Umbilical cord (tissue), 2 donors: ENCODE data around the gene GATAD2B. TPM values are rescaled to one million over a fixed set of nuclear protein-coding genes. Genes with fewer than 3 reads are reported as not detected.
A peak's percentile ranks its signal among the peaks of the same experiment; 100 is the strongest.
"Not testable (repeated sequence)": the region's sequence is repeated elsewhere in the genome, so short reads cannot be mapped to it uniquely, and the experiment has no call there.

Experiments used
- DNase-seq: peaks from one replicate; pipeline ENCODE4 v3.0.0-alpha.2; 2015; ENCODE audit warnings: low spot score
- total RNA-seq: library from RNA; depleted of rRNA; stranded (reverse); fragments of >200 nt; gene quantifications from one replicate; pipeline ENCODE4 v1.2.3, GENCODE V29; 2014; ENCODE audit warnings: low replicate concordance; ENCODE audit not compliant: insufficient read depth

The GATAD2B gene
- total RNA-seq, 1 donor from 2014 or later = 12.8 TPM

DNA sequence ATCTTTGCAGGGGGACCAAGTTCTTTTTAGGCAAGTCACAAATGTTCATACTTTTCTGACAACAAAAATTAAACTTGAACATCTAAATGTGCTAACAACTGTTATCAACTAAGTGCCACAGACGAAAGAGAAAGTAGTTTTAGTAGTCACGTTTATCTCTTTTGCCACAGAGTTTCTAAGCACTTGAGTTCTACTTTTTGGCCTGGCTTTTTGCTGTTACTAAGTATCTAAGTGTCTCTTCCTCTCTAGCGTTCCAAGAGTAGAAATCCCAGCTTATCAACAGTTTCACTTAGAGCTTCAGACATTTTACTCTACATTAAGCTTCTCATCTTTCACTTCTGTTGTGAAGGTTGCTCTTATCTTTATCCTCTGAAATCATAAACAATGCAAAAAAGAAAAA lies 34.2 kb downstream of the GATAD2B start:
- DNase-seq = peak; percentile 59

DNA sequence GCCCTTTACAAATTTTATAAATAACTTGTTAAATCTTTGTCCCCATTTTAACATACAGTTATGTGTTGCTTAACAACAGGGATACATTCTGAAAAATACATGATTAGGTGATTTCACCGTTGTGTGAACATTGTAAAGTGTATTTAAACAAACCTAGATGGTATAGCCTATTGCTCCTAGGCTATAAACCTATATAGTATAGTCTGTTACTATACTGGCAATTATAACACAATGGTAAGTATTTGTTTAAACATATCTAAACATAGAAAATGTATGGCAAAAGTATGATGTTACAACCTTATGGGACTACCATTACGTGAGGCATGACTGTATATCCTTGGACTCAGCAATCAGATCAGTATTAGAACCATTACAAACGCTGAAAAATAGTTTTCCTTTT lies 36.6 kb downstream of the GATAD2B start:
- no peak for DNase-seq

DNA sequence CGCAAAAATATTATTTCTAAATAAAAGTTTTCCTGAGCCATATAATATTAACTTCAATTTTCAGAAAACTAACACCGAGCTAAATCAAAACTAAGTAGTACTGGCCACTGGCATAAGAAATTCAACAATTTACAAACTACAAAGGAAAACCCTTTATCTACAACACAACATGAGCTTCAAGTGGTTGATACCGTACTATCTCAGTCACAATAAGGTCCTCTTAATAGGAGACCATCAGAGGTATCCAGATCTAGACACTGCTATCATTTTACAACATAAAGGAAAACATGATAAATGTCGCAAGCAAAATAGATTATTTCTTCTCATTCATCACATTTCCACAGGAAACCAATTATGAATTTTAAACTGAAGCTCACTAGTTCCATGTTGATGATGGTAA lies 39.5 kb downstream of the GATAD2B start:
- no peak for DNase-seq

DNA sequence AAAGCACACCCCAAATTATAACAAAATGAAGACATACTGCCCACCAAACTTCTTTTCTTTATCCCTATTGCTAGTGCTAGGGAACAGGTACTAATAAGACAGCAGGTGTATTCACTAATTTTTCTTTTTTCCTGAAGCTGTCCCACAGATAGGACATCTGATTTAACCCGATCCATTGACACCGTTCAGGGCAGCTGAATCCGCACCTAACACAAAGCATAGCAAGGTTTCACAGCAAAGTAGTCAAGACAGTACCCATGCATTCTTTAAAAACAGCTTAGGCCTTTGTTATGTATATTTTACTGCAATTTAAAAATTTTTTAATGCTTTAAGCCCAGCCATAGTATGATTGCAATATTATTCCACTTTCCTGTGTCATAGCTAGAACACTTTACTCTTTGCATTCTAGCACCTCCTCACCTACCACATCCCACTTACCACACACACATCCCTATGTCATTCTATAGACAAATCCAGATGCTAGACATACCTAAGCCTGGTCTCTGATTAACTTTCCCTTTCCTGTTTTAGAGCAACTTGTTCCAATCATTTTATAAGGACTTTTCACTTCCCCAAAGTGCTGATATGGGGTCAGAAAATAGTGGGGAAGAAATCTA lies 40.4 kb downstream of the GATAD2B start:
- no peak for DNase-seq

DNA sequence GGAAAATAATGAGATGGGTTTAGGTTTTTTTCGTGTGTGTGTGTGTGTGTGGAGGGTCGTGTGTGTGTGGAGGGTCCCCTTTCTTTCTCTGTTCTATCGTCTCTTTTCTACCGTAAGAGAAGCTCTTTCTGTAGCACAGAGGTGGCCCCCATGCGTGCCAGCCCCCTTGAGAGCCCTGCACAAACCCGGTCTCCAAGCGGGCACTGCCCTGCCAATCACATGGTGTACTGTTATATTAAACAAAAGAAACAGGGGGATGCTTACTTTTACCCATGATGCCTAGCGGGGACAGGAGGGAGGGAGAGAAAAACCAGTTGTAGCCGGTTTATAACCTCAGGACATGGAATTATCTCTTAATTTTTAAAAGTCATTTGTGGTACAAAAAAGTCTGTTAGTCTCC lies 41.0 kb downstream of the GATAD2B start:
- peak; percentile 69 for DNase-seq

DNA sequence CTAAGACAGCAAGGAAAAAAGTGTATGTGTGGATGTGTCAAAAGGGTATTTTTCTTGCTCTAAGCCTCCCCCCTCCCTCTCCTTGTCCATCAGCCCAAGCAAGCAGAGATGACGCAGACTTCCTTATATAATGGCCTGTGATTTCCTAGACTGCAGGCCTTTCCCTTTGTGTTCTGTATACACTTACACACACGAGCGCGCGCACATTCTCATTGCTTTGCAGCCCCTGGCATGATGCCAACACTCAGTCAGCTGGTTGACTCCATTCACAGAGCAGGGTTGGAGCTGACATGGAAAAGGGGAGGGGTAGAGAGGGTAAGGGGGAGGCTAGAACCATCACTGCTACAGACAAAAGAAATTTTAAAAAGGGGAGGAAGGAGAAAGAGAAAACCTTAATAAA lies 41.8 kb downstream of the GATAD2B start:
- DNase-seq = peak; percentile 98

DNA sequence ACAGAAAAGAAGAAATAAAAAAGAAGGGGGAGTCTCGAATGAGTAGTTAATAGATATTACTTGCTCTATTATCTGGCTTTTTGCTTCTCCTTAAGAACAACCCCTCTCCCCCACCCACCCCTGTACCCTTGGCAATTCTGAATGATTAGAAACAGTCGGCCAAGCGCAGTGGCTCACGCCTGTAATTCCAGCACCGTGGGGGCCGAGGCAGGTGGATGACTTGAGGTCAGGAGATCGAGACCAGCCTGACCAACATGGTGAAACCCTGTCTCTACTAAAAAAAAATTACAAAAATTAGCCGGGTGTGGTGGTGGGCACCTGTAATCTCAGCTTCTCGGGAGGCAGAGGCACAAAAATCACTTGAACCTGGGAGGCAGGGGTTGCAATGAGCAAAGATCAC lies 42.7 kb downstream of the GATAD2B start:
- no peak for DNase-seq

DNA sequence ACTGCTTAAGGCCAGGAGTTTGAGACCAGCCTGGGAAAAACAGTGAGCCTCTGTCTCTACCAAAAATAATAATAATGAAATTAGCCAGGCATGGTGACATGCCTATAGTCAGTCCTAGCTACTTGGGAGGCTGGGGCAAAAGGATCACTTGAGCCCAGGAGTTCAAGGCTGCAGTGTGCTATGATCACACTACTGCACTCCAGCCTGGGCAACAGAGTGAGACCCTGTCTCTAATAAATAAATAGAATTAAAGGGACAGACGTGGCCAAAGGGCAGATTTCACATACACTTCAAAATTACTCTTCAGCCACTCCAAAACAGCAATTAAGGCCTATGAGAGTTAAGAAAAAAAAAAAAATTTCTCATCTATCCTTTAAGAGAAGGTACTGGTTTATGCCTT lies 45.7 kb downstream of the GATAD2B start:
- DNase-seq = no peak

DNA sequence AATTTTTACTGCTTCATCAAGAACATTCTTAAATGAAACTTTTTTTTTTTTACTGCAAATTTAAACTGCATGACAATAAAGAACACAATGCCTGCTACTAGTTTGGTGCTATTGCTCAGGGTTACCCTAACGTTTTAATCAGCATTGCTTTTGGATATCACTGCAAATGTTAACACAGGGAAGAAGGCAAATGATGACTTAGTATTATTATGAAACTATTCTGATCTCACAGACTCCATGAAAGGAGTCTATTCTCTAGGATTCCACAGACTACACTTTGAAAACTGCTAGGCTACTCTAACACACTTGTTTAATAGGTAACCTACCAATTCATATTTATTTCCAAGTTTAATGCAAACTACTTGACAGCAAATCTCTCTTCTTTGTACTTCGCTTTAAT lies 49.8 kb downstream of the GATAD2B start:
- no peak for DNase-seq

DNA sequence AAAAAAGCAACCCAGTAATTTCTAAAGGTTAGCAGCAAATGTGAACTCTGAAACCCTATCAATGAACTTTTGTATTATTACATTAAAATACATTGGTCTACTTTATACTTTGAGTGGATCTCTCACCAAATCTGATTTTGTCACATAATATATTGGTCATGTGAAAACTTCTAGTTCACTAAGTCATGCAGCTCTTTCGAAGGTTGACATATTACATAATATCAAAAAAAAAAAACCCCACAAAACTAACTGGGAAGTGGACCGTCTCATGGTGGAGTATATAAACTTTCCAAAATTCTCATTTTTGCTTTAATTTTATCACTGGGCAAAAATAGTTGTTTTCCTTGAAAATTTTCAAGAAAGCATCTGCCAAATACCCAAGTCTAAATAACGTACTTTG lies 50.4 kb downstream of the GATAD2B start:
- no peak for DNase-seq

DNA sequence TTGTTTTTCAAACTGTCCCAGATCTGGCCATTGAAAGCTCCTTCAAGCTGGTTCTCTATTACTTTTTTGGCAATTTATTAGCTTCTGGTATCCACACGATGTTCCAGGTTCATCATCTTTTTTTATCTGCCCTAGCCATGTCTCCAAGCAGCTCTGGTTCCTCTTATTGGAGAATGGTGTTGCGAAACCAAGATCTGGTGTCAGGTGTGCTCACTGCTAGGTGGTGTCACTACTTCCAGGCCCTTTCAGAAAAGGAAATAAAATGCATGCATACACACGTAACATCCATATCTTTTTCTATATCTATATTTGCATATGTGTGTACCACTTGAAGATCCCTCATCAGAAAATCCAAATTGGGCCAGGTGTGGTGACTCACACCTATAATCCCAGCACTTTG lies 53.3 kb downstream of the GATAD2B start:
- DNase-seq = no peak

DNA sequence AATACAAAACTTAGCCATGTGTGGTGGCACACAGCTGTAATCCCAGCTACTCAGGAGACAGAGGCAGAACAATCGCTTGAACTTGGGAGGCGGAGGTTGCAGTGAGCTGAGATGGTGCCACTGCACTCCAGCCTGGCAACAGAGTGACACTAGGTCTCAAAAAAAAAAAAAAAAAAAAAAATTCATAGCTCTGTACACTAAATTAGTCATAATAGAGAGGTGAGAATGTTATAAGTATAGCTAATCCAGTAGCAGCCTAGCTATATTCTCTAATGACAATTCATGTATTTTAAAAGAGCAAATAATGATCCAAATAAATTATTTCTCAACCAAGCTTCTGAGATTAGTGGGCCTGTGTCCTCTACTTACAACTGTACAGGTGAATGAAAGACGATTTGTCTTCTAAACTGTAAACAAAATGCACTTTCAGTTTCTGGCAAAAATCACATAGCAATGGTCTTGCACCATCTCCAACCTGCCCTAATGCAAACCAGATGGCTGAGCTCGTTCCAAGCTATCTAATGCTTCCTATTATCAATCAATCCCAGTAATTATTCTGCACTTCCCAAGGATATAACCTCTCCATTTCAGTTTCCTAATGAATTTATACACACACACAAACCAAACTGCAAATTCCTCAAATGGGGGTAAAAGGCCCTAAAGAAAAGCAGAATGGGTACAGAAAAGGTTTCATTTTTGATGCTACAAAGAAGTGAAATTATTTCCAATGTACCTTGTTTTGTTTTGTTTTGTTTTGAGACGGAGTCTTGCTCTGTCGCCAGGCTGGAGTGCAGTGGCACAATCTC lies 56.5 kb downstream of the GATAD2B start:
- DNase-seq = no peak

DNA sequence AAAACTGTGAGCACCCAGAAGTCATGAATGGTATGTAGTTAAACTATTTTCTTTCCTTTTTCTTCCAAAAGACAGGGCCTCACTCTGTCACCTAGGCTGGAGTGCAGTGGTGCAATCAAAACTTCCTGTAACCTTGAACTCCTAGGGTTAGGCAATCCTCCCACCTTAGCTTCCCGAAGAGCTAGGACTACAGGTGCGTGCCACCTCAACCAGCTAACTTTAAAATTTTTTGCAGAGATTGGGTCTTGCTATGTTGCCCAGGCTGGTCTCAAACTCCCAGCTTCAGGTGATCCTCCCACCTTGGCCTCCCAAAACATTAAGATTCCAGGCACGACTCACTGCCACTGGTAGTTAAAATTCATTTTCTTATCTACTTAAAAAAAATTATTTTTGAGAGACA lies 62.5 kb downstream of the GATAD2B start:
- no peak for DNase-seq

DNA sequence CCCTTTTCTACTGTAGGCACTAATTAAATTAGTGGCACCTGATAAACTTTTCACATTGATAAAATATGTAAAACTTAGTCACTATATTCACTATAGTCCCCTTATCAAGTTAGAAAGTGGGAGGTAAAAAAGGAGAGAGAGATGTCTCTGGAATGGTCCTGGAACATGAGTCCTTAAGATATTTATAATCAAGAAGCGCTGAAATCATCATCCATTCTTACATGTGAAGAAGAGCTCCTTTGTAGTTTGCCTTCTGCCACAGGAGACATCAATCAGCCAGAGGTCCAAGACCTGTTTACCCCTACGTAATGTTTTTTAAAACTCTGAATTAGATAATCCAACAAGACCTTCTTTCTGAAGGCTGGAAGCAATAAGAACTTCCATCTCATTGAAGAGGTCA lies 65.3 kb downstream of the GATAD2B start:
- no peak for DNase-seq

DNA sequence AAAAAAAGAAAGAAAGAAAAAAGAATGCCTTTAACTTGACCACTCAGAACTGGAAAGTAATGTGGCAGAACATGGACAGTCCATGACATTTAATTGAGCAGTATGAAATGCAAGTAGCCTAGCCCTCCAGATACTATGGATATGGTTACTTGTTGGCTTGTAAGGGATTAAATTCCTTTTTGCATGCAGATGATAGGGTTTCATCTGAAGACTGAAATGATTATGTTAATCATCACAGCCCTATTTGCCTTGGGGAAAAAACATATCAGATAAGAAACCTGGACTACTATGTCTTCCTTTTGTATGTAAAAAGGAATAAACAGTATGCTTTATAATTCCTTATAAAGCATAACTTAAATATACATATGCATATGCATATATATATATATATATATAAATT lies 66.0 kb downstream of the GATAD2B start:
- DNase-seq = no peak

DNA sequence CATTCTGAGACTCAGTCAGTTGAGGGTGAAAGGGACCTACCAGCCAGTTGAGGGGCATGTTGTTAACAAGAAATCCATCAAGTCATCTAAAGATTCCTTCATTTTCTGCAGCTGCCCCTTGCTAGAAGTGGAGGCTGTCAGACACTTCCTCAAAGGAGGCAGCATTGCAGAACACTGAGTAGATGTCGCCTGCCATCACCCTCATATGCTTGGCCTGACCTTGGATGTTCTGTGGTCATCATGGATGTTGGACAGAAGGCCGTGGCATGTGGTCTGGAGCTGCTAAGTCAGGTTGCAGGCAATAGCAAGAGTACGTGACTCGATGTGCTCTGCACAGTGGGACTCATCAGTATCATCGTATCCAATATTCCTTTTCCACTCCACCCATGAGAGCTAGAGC lies 70.6 kb downstream of the GATAD2B start:
- no peak for DNase-seq

DNA sequence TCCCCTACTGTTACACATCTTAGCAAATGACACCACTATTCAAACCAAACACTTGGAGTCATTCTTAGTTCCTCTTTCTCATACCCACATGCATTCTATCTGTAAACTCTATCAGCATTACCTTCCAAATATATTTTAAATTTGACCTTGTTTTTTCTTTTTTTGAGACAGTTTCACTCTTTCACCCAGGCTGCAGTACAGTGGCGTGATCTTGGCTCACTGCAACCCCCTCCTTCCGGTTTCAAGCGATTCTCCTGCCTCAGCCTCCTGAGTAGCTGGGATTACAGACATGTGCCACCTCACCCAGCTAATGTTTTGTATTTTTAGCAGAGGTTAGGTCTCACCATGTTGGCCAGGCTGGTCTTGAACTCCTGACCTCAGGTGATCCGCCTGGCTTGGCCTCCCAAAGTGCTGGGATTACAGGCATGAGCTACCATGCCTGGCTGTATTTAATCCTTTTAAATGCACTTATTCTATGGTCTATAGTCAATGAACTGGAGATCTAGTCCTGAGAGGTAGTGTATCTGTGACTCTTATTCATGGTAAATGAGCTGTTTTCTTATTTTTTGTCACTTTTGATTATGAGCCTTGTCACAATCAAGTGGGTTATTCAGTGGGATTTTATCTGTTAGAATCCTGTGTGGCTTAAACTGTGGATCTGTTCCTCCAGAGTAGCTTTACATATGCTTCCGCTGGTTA lies 73.1 kb downstream of the GATAD2B start:
- DNase-seq = no peak

DNA sequence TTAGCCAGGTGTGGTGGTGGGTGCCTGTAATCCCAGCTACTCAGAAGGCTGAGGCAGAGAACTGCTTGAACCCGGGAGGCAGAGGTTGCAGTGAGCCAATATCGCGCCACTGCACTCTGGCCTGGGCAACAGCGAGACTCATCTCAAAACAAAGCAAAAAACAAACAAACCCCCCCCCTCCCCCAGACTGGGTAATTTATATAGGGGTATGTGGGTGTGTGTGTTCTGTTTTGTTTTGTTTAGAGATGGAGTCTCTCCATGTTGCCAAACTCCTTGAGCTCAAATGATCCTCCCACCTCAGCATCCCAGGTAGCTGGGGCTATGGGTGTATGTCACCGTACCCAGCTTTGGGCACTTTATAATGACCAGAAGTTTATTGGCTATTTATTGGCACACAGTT lies 74.0 kb downstream of the GATAD2B start:
- no peak for DNase-seq

DNA sequence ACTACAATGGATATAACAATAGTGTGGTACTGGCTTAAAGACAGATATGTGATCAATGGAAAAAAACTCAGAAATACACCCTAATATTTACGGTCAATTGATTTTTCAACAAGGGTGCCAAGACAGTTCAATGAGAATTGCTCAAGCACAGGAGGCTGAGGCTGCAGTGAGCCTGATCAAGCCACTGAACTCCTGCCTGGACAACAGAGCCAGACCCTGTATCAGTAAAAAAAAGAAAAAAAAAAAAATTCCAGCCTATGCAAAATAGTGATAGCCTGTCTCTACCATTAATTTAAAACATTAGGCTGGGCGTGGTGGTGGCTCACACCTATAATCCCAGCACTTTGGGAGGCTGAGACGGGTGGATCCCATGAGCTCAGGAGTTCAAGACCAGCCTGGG lies 77.6 kb downstream of the GATAD2B start:
- DNase-seq = no peak

DNA sequence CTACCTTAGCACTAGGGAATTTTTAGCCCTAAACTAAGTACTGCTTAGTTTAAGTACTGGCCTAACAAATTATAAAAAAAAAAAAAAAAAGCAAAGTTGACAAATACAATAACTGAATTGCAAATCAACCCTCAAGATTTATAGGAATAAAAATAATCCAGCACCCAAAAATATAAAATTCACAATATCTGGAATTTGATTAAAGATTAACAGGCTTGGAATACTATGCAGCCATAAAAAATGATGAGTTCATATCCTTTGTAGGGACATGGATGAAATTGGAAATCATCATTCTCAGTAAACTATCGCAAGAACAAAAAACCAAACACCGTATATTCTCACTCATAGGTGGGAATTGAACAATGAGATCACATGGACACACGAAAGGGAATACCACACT lies 78.4 kb downstream of the GATAD2B start:
- DNase-seq = not testable (repeated sequence)

DNA sequence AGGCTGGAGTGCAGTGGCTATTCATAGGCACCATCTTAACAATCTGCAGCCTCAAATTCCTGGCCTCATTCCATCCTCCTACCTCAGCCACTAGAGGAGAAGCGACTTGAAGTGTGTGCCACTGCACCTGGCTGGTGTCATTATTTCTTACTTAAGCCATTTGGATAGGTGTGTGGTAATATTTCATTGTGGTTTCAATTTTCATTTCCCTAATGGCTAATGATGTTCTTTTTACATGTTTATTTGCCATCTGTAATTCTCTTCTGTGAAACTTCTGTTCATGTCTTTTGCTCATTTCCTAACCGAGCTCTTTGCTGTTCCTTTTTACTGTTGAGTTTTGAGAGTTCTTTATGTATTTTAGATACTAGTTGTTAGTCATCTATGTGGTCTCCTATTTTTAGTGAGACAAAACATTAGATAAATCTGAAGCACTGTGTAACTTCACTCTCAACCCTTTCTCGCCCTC lies 80.7 kb downstream of the GATAD2B start:
- no peak for DNase-seq

DNA sequence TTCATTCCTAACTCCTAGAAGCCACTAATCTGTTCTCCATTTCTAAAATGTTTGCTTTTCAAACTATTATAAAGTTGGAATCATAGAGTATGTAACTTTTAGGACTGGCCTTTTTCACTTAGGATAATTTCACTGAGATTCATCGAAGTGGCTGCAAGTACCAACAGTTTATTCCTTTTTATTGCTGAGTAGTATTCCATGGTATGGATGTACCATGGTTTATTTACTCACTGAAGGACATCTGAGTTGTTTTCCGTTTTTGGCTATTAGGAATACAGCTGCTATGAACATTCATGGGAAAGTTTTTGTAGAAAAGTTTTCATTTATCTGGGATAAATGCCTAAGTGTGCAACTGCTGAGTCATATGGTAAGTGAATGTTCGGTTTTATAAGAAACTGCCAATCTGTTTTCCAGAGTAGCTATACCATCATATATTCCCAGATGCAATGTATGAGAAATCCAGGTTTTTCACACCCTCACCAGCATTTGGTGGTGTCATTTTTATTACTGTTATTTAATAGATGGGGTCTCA lies 81.2 kb downstream of the GATAD2B start:
- no peak for DNase-seq

DNA sequence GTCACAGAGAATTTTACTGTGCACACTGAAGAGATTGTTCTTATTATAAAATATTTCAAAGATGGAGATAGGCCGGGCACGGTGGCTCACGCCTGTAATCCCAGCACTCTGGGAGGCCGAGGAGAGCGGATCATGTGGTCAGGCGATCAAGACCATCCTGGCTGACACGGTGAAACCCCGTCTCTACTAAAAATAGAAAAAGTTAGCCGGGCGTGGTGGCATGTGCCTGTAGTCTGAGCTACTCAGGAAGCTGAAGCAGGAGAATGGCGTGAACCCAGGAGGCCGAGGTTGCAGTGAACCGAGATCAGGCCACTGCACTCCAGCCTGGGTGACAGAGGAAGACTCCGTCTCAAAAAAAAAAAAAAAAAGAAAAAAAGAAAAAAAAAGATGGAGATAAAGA lies 82.0 kb downstream of the GATAD2B start:
- not testable (repeated sequence) for DNase-seq
